Panc1 (cell line): ENCODE results near the gene RPL4.

Experiments used
- SIN3A ChIP-seq: IDR thresholded peaks from 2 replicates; pipeline ENCODE4 v1.6.1; 2012; ENCODE audit warnings: low read depth, mild to moderate bottlenecking, low read length, moderate library complexity, borderline replicate concordance; ENCODE audit not compliant: insufficient read depth
- TCF7L2 ChIP-seq: IDR thresholded peaks from 2 replicates; pipeline ENCODE4 v1.6.1; 2011; ENCODE audit warnings: mild to moderate bottlenecking, low read depth, low read length, inconsistent platforms
- TF ChIP-seq, protein P1 (sequence below), 2 experiments: IDR thresholded peaks; 2 replicates each; pipeline ENCODE4 v1.6.1; 2011 to 2012; ENCODE audit warnings: low read depth in 2 of 2, control low read depth in 1 of 2, low read length in 1 of 2, mild to moderate bottlenecking in 1 of 2, moderate library complexity in 1 of 2; ENCODE audit not compliant: insufficient read depth in 1 of 2
- TF ChIP-seq, protein P2 (sequence below): fragments of 450-650 bp; IDR thresholded peaks from 2 replicates; pipeline ENCODE4 v1.5.1; 2017; ENCODE audit warnings: mild to moderate bottlenecking

DNA sequence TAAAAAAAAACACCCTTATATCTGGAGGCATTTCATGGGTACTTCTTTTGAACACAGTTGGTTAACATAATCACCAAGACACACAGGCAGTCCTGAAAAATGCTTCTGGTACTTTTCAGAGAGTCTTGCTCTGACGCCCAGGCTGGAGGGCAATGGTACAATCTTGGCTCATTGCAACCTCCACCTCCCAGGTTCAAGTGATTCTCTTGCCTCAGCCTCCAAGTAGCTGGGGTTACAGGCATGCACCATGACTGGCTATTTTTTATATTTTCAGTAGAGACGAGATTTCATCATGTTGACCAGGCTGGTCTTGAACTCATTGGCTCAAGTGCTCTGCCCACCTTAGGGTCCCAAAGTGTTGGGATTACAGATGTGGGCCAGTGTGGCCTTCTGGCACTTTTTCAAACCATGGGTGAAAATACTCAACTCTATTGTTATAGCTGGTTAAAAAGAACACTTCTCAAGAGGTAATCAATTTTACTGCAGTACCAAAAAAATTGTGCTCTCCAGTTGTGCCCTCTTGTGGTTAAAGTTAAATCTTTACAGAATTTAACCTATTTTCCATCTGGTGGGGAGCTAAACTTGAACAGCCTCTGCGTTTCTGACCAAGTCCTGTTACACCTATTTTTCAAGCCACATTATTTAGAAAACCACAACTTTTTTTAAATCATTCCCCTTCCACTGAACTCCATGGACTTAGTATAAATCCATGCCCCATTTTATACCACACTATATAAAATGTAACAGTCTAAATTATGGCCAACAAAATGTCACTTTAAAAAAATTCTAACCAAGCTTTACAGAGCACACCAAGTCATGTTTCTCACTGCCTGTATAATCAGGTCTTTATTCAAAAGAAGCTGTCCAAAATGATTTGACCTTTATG lies 5.9 kb downstream of the RPL4 start:
- TF ChIP-seq, protein P1, sequence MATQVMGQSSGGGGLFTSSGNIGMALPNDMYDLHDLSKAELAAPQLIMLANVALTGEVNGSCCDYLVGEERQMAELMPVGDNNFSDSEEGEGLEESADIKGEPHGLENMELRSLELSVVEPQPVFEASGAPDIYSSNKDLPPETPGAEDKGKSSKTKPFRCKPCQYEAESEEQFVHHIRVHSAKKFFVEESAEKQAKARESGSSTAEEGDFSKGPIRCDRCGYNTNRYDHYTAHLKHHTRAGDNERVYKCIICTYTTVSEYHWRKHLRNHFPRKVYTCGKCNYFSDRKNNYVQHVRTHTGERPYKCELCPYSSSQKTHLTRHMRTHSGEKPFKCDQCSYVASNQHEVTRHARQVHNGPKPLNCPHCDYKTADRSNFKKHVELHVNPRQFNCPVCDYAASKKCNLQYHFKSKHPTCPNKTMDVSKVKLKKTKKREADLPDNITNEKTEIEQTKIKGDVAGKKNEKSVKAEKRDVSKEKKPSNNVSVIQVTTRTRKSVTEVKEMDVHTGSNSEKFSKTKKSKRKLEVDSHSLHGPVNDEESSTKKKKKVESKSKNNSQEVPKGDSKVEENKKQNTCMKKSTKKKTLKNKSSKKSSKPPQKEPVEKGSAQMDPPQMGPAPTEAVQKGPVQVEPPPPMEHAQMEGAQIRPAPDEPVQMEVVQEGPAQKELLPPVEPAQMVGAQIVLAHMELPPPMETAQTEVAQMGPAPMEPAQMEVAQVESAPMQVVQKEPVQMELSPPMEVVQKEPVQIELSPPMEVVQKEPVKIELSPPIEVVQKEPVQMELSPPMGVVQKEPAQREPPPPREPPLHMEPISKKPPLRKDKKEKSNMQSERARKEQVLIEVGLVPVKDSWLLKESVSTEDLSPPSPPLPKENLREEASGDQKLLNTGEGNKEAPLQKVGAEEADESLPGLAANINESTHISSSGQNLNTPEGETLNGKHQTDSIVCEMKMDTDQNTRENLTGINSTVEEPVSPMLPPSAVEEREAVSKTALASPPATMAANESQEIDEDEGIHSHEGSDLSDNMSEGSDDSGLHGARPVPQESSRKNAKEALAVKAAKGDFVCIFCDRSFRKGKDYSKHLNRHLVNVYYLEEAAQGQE (IDR thresholded peaks at IDR 0.05; ENCODE audit: insufficient read depth in 1 of 2, low read depth in 2 of 2, low read length in 1 of 2), result no peak
- TF ChIP-seq, protein P2, sequence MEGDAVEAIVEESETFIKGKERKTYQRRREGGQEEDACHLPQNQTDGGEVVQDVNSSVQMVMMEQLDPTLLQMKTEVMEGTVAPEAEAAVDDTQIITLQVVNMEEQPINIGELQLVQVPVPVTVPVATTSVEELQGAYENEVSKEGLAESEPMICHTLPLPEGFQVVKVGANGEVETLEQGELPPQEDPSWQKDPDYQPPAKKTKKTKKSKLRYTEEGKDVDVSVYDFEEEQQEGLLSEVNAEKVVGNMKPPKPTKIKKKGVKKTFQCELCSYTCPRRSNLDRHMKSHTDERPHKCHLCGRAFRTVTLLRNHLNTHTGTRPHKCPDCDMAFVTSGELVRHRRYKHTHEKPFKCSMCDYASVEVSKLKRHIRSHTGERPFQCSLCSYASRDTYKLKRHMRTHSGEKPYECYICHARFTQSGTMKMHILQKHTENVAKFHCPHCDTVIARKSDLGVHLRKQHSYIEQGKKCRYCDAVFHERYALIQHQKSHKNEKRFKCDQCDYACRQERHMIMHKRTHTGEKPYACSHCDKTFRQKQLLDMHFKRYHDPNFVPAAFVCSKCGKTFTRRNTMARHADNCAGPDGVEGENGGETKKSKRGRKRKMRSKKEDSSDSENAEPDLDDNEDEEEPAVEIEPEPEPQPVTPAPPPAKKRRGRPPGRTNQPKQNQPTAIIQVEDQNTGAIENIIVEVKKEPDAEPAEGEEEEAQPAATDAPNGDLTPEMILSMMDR, result no peak
- no peak for TF ChIP-seq TCF7L2
- TF ChIP-seq SIN3A, result 0 out of 2 replicates have a peak, but pooled peaks have one; percentile 46
